ENCODE data around the gene DNPH1. TPM values are rescaled to one million over a fixed set of nuclear protein-coding genes. Genes with fewer than 3 reads are reported as not detected.

The DNPH1 gene
- total and polyA plus RNA-seq, 11 donors: 18.9 to 63.7 (median 29.7) TPM

GRCh38 chr6:43180058-43180457, 49.2 kb downstream of the DNPH1 start:
- intact Hi-C loops (cut with DNase I): loop anchor here in 2 of 10 donors (5.0 to 10.0 kb wide), 2 partner anchors 47 to 175 kb away; partner anchors contain the start of gene DNPH1 (in 1 of the 2)
- H3K27ac ChIP-seq: peak overlapping the region in 1 of 12 donors; percentile 49
- H3K4me3 ChIP-seq: no peak overlapping the region
- DNase-seq (peak in 1 of 5 donors; percentile 14), ATAC-seq (no peak)
- no peaks in the 10 kb centered on the region for H3K27me3 ChIP-seq
- peaks cover 0 to 65% (median 59%) of the 10 kb centered on the region in 9 donors for H3K36me3 ChIP-seq
- TF ChIP-seq POLR2A (IDR thresholded peaks at IDR 0.05) (no peak), CTCF (IDR thresholded peaks at IDR 0.05) (no peak)
- H3K4me1 ChIP-seq: peaks cover 9 to 42% (median 26%) of the 10 kb centered on the region in 12 donors
- no peaks in the 10 kb centered on the region for H3K9me3 ChIP-seq
- 77 to 82% (median 80%) methylated on average over 7 of the region's 7 CpGs for WGBS, 4 donors

- no peak for TF ChIP-seq CTCF (IDR thresholded peaks at IDR 0.05)
- TF ChIP-seq POLR2A (IDR thresholded peaks at IDR 0.05): no peak
- 88 to 91% (median 89%) methylated on average over 20 of the region's 20 CpGs for WGBS, 4 donors
- peaks cover 0 to 62% (median 55%) of the 10 kb centered on the region in 9 donors for H3K36me3 ChIP-seq
- intact Hi-C loops (cut with DNase I): no loop called here
- H3K27me3 ChIP-seq: no peaks in the 10 kb centered on the region
- DNase-seq (peak in 1 of 5 donors; percentile 48), ATAC-seq (no peak)
- H3K4me1 ChIP-seq: peaks cover 12 to 47% (median 31%) of the 10 kb centered on the region in 12 donors
- no peak overlapping the region for H3K4me3 ChIP-seq
- peak overlapping the region in 1 of 12 donors; percentile 49 for H3K27ac ChIP-seq
- H3K9me3 ChIP-seq: no peaks in the 10 kb centered on the region
Observed at GRCh38 chr6:43178951-43179830, 50.1 kb downstream of the DNPH1 start.

- Histone ChIP-seq H3K4me3 (no peak overlapping the region), H3K27ac (no peak overlapping the region), H3K36me3 (peaks cover 0 to 62% (median 55%) of the 10 kb centered on the region in 9 donors), H3K27me3 (no peaks in the 10 kb centered on the region), H3K4me1 (peaks cover 12 to 50% (median 38%) of the 10 kb centered on the region in 12 donors), H3K9me3 (no peaks in the 10 kb centered on the region)
- intact Hi-C loops (cut with DNase I): no loop called here
- ATAC-seq (no peak), DNase-seq (peak in 1 of 5 donors; percentile 55)
- WGBS, 4 donors: 75 to 81% (median 78%) methylated on average over 11 to 12 of the region's 12 CpGs
- TF ChIP-seq CTCF (IDR thresholded peaks at IDR 0.05) (no peak), POLR2A (IDR thresholded peaks at IDR 0.05) (no peak)
Observed at GRCh38 chr6:43178150-43178549, 51.1 kb downstream of the DNPH1 start.

- no peaks in the 10 kb centered on the region for H3K9me3 ChIP-seq
- peaks cover 0 to 62% (median 55%) of the 10 kb centered on the region in 9 donors for H3K36me3 ChIP-seq
- intact Hi-C loops (cut with DNase I): no loop called here
- no peak for ATAC-seq
- no peak for TF ChIP-seq CTCF (IDR thresholded peaks at IDR 0.05)
- TF ChIP-seq POLR2A (IDR thresholded peaks at IDR 0.05): no peak
- WGBS, 4 donors: 88 to 95% (median 92%) methylated on average over 6 of the region's 6 CpGs
- no peak for DNase-seq
- peaks cover 8 to 44% (median 37%) of the 10 kb centered on the region in 12 donors for H3K4me1 ChIP-seq
- peak overlapping the region in 2 of 12 donors; percentile 89 to 99 for H3K27ac ChIP-seq
- no peak overlapping the region for H3K4me3 ChIP-seq
- no peaks in the 10 kb centered on the region for H3K27me3 ChIP-seq
Observed at GRCh38 chr6:43176423-43176786, 52.9 kb downstream of the DNPH1 start.
